ENCODE measurements around the gene ADORA2A.

The ADORA2A gene

DNA sequence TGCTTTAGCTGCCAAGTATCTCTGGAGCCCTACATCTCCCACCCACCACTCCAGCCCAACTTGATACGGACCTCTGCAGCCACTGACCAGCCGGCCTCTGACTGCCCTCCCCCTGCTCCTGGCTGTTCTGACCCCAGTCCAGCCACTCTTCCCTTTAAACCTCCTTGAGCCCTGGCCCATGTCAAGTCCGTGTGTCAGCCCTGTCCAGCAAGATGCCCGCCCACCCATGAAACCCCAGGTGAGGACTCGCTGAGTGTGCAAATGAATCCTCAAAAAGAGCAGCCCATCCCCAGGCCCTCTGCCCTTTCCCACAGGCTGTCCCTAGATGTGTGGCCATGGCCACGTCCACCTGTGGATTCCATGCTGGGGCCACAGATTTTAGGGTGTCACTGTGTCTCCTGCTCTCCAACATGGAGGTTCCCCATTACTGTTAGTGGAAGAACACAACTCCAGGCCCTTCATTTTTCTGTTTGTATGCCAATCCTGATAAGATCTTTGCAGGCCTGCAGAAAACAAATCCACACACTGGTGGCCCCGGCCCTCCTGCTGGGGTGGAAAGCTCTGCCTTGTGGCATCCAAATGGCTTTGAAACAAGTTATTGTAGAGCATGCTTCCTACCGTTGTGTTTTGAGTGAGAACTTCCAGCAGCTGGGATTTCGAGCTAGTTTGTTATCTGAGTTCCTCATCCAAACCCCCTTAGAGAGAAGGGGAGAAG lies 22.7 kb upstream of the ADORA2A start:
- no peak for DNase-seq

- no peak for DNase-seq
Measured at GRCh38 chr22:24405631-24406321, 21.6 kb upstream of the ADORA2A start.

DNA sequence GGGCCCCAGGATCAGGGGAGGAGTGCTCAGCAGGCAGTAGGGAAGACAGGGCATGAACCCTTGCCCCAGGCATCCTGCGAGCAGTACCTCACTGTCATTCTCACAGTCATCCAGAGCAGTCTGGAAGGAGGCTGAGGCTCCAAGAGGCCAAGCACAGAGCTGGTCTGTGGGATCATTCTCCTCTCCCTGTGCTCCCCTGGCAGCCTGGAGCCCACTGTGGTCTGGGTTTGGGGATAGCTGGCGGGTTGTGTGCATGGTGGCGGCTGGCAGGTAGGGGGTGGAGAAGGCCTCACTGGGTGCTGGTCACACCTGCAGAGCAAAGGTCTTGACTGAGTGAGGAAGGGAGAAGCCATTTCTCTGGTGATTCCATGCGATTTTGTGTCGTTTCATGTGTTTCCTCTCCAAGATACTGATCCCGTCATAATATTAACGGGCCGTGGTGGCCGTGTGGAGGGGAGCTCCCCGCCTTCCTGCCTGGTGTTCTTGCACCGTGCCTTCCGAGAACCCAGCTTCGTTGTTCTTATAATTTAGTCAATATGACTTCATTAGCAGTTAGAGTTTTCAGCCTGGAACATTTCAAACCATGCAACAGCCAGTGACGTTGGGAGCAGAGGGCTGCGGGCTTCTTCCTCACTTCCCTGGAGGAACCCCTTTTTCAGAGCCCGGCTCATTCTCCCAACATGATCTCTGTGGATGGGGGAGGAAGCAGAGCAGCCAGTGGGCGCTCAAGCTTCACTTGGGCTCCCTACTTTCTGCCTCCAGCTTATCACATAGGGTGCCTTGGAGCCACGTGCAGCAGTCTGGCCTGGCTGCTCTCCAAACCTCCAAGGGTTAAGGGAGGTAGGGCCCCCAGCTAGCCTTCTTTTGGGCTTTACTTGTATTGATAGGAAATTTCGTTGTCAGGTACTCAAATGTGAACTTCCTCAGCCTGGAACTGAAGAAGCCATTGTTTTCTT lies 20.8 kb upstream of the ADORA2A start:
- no peak for DNase-seq

DNA sequence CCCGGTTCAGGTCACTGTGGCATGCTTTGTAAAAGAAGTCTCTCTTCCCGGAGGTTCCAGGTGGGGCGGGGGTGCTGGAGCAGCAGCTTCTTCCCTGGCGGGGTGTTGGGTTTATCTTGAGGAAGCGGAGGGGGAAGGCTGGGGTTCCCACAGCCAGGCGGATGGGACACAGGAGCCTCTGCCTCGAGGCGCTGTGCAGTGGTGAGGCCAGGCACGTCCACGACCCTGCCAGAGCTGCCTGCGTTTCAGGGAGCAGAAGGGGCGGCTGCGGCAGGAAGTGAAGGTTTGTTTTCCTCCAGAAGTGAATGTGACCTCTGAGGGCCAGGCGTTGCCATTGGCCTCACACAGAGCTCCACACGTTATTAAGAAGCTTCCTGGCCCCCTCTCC lies 20.1 kb upstream of the ADORA2A start:
- no peak for DNase-seq

GRCh38 chr22:24407884-24408283 lies 19.5 kb upstream of the ADORA2A start:
- DNase-seq, result no peak

GRCh38 chr22:24408630-24409029 lies 18.8 kb upstream of the ADORA2A start:
- no peak for DNase-seq

- no peak for DNase-seq
Measured at GRCh38 chr22:24409707-24410106, 17.7 kb upstream of the ADORA2A start.

- DNase-seq, result no peak
Measured at GRCh38 chr22:24410110-24410856, 17.1 kb upstream of the ADORA2A start.

DNA sequence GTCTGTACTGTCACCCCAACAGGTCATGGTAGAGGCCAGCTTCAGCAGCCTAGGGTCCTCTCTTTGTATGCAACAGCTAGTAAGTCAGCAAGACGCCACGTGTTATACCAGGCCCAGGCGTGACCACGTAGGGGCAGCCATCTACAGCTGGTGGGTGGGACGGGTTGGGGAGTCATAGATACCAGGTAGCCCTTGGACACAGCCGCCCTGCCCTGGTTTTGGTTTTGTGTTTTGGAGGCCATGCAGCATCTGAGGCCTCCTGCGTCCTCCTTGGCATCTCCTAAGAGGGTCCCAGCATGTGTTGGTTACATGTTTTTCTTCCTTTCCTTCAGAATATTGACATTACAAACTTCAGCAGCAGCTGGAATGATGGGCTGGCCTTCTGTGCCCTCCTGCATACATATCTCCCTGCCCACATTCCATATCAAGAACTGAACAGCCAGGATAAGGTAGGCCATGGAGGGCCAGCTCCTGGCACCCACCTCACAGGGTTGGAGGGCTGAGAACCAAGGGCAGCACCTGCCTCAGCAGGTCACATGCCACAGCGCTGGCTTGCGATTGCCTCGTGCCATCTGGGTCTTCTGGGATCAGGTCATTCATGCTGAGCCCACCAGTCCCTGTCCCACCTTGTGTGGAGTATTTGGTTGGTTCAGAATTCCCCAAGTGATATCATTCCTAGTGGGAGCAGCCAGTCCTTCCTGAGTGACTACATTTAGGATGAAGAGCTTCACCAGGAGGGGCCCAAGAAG lies 16.0 kb upstream of the ADORA2A start:
- DNase-seq, result no peak

DNA sequence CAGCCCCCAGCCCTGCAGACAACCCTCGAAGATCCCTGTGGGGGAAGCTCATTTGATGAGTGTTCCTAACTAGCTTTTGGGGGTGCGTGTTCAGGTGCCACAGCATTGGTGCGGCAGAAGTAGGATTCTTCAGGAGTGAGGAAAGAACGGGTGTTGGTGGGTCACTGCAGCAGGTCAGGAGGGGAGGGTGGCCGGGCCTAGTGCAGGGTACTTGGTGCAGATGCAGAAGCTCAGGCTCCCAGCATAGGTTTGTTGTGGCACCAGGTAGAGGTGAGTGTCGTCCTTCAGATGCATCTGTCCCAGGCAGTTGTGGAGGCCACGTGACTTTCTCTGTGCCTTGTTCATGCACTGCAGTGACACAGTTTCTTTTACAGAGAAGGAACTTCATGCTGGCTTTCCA lies 15.1 kb upstream of the ADORA2A start:
- no peak for DNase-seq

DNA sequence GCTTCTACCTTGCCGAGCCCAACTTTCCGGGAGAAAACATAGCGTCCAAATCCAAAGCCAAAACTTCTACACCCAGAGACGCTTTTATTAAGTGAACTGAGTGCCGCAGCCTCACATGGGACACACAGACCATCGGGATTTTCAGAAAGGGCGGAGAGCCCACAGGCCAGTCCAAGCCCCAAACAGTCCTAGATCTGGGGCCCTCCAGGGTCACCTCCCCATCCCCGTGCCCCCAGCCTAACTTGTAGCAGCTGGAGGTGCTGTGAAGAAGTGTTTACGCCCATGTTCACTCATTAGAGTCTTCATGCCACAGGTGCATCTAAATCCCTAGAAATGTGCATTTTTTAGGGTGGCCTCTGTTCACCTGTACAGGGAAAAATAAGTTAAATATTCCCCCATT lies 14.1 kb upstream of the ADORA2A start:
- no peak for DNase-seq

DNA sequence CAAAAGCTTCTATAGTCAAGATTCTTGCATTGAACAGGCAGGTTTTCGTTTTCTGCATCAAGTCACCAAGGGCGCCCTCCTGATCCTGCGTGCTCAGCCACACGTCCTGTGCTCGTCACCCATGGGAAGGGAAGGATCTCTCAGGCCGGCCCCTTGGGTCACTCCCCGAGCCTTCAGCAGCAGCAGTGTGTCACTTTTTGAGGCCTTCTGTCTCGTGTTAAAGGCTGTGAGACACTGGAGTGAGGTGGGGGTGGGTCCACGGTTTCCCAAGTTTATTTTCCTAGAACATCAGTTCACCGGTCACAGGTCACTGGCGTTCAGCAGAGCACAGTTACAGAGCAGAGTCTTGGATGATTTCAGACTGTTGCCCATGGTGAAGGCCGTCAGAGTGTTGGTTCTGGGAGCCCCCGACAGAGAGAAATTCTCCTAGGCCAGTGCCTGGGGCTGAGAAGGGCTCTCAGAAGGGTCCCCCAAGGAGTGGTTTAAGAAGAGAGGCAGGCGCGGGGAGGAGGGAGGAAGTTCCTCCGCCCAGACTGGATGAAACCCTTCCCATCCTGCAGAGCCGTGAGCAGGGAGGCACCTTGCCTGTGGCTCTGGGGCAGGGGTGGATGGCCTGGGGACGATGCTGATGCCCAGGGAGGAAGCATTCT lies 13.5 kb upstream of the ADORA2A start:
- DNase-seq, result no peak

GRCh38 chr22:24414523-24414922 lies 12.9 kb upstream of the ADORA2A start:
- no peak for DNase-seq

DNA sequence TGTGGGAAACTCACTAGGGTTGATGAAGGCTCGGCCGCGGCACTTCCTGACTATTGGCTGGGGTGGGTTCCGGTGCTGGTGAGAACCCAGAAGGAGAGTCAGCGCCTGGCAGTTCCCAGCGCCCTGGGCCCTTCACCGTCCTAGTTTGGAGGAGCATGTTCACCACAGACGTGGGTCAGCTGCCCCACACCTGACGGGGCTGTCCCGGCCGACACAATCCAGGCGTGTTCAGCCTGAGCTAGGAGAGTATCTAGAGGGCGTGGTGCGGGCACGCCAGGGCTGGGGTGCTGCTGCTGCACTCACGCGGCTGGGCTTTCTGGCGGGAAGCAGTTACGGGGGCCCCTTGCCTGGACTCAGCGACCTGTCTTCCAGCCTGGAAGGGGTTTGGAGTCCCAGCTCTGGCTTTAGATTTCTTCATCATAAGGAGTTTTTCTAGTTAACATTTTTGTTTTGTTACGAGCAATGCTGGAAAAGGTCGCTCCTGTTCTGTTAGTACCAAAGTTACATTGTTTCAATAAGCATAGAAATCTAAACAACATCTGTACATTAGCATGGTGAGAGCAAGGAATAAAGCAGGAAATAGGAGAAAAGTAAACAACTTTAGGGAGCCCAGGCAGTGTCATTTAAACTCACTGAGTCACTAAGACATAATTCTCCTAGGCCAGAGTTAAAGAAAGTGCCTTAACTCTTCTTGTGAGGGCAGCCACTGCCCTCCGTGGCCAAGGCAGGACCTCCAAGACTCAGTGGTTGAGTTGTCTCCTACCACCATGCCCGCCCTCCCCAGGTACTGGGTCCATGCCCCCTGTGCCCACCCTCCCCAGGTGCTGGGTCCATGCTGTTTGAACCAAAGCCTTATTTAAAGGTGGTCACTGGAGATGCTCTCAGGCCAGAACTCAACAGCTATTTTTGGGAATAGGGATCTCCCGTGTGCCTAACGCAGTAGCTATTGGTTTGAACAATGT lies 12.1 kb upstream of the ADORA2A start:
- DNase-seq, result no peak

DNA sequence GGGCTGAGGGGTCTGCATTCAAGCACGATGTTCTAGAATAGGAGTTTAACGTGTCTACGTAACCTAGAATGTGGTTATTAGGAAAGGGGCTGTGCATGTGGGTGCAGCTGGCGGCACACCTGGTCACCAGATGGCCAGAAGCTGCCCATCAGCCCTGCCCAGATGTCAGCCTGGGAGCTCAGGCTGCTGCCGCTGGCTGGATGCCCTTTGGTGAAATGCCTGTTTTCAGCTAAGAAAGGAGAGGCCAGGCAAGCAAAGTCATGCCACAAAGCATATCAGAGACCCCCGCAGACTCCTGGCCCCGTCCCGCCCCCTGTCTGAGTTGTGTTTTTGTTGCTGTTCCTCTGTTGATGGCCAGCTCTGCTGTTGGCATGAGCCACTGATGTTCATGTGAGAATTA lies 11.3 kb upstream of the ADORA2A start:
- no peak for DNase-seq

DNA sequence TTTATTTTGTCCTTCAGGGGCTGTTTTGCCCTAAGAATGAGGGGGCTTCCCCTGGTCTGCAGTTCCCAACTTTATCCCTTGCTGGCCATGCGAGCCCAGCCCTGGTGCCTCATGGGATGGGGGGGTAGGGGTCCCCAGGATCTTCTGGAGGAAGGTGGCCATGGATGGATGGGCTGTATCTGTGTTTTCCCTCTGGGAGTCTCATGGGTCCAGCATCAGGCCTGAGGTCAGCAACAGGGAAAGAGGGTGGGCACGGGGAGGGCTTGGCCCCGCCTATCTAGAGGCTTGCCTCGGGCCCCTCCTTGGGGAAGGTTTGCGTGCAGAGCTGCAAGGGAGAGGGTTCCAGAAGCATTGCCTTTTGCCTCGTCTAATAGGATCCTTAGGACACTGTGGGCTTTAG lies 10.8 kb upstream of the ADORA2A start:
- no peak for DNase-seq

GRCh38 chr22:24417200-24417599 lies 10.2 kb upstream of the ADORA2A start:
- no peak for DNase-seq

DNA sequence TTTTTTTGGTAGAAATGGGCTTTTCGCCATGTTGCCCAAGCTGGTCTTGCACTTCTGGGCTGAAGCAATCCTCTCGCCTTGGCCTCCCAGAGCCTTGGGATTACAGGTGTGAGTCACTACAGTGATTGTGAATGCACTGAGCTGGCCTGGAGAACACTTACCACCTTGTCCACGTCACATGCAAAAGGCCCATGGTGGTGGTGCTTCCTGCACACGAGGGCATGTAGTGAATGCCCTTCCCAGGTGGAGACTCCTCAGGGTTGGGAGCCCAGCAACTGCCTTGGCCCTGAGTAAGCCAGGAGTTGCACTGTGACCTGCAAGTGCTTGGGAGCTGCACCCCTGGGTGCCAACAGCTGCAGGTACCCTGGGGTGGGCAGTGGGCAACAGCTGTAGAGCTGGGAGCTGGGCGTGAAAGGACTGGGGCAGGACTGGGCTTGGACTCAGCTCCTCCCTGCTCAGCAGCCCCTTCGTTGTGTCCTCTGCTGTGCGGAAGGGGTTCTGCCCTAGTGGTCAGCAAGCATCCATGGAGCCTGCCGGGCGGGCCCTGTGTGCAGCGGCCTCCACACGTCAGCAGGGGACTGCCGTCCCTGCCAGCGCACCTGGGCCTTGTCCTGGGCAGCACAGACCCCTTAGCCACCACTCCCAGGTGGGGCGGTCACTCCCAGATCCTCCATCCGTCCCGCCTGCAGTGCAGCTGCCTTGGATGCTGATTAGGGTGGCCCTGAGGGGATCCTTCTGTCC lies 9.3 kb upstream of the ADORA2A start:
- DNase-seq, result no peak

GRCh38 chr22:24418786-24419474 lies 8.5 kb upstream of the ADORA2A start:
- DNase-seq, result no peak

All from eye (tissue), 1 donor.